Activated CD8-positive, alpha-beta memory T cell treated with anti-CD3 and anti-CD28 coated beads, Interleukin-2, amount 50 U/mL, for 48 hours (primary cell): Measurements from ENCODE around the gene CPNE7.

Source experiments
- DNase-seq: peaks from one replicate; pipeline ENCODE4 v3.0.0-alpha.2; 2020

Gene CPNE7

DNA sequence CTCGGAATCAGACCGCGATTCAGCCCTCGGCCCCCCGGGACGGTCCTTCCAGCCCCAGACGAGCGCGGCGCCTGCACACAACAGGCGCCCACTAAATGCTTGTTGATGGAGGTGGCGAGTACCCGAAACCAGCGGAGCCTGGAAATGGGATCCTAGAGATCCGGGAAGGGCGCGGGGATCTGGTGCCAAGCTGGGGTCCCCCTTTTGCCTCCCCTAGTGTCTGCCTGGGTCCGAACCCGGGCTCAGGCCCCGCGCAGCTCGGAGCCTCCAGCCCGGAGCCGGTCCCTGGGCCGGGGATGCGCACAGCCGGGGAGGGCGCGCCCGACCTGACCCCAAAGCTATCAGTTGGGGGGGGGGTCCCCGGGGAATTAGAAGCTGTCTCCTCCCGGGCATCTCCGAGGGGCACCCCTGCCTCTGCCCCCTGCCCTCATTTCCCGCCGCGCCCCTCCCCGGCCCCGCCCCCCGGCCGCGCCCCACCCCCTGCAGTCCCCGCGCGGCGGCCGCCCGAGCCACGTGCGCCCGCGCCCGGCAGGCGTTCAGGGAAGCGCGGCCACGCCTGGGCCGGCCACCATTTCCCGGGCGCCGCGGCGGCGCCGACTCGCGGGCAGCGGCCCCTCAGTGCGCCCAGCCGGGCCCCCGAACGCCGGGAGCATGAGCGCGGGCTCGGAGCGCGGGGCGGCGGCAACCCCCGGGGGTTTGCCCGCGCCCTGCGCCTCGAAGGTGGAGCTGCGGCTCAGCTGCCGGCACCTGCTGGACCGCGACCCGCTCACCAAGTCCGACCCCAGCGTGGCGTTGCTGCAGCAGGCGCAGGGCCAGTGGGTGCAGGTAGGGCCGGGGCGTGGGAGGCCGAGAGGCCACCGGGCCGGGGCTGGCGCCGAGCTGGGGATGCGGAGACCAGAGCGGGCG, at the start of gene CPNE7:
CPNE7 (plus strand) TSS at position 512 of the 906 bp plus-strand sequence; CDS start at position 652, 140 bp downstream.
- no peak for DNase-seq

DNA sequence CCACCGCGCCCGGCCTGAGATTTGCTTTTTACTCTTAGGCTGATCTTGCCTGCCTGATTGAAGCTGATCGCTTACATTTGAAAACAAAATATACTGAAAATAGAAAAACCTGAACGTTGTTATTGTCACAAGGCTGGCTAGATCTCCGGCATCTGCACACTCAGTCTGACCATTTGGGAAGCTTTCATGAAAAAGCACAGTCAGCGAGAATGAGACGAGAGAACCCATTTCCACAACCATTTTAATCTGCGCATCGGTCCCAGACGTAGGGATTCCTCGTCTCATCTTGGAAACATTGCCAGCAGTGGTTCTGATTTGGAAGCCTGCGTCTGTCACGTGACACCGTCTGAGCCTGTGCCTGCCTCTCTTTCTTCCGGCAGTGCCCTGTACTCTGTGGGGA, 46.5 kb upstream of the CPNE7 start:
- no peak for DNase-seq

DNA sequence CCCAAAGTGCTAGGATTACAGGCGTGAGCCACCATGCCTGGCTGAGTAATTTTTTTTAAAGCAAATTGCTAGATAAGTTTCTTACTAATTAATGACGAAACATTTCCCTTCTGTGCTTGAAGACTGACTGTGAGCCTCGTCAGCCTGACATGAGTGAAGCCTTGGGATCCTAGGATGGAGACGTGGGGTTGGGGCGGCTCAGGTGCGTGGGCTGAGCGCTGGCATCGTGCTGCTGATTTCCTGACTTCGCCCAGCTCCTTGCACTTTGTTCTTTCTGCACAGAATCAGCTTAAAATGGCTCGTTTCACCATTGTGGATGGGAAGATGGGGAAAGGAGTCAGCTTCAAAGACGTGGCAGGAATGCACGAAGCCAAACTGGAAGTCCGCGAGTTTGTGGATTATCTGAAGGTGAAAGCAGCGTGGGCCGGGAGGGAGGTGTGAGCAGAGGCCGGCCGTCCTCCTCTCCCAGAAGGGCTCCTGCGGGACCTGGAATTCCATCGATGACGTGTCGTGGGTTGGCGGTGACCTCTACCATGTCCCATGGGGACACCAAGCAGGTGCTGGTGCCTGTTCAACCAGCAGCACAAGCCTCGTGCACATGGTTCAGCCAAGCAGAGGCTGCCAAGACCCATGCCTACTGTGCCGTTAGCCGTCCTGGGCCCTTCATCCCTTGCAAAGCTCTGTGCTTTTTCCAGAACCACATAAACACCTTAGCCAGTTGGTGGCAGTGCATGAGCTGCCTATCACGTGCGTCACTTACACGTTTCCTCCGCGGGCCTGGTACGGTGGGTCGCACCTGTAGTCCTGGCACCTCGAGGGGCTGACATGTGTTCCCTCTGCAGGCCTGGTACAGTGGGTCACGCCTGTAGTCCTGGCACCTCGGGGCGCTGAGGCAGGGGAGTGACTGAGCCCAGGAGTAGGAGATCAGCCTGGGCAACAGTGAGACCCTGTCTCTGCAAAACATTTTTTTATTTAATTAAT, 44.9 kb upstream of the CPNE7 start:
- DNase-seq = no peak

DNA sequence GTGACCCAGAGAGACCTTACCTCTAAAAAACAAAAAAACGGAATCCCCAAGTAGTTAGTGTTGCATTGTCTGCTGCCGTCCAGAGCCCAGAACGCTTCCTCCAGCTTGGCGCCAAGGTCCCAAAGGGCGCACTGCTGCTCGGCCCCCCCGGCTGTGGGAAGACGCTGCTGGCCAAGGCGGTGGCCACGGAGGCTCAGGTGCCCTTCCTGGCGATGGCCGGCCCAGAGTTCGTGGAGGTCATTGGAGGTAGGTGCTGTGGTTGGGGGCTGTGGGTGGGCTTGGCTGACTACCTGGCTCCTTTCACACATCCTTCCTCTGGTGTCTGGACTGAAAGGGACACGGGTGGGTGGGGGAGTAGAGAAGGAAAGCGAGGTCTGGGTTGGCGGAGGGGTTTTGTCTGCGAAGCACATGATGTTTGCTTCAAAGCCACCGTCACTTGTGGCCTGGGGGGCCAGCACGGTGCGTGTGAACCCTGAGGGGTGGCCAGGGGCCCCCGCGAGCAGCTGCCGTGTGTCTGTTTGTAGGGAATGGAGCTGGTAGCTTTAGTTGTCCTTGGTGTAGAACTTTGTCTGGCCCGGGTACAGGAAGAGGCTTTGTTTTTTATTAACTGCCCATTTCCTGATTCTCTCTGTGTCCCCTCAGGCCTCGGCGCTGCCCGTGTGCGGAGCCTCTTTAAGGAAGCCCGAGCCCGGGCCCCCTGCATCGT, 43.6 kb upstream of the CPNE7 start:
- DNase-seq = no peak

DNA sequence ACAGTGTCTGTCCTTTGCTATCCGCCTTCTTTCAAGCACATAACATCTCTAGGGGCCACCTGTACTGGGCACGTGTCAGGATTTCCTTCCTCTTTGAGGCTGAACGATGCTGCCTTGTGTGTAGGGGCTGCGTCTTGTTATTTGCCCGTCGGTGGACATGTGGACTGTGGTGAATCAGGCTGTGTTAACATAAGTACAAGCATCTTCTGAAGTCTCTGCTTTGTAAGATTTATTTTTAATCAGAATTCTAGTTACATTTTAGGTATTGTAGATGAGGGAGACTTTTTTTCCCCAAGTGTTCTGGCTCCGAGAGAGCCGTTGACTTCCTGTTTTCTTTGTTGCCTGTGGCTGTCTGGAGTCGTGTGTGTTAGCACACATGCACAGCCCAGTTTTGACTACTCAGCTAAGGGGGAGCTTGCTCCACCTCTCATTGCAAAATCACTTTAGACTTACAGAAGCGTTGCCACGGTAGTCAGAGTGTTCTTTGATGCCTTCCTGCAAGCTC, 41.3 kb upstream of the CPNE7 start:
- DNase-seq = no peak

DNA sequence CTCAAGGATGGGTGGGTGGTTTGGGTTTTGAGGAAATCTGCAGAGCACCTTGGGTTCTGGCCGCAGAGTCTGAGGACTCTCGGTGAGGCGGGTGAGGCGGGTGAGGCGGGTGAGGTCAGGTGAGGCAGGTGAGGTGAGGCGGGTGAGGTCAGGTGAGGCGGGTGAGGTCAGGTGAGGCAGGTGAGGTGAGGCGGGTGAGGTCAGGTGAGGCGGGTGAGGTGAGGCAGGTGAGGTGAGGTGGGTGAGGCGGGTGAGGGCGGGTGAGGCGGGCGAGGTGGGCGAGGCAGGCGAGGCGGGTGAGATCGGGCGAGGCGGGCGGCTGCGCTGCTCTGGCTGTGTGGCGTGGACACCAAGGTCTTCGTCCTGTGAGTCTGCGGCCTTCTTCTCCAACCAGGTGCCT, 39.2 kb upstream of the CPNE7 start:
- DNase-seq = no peak

DNA sequence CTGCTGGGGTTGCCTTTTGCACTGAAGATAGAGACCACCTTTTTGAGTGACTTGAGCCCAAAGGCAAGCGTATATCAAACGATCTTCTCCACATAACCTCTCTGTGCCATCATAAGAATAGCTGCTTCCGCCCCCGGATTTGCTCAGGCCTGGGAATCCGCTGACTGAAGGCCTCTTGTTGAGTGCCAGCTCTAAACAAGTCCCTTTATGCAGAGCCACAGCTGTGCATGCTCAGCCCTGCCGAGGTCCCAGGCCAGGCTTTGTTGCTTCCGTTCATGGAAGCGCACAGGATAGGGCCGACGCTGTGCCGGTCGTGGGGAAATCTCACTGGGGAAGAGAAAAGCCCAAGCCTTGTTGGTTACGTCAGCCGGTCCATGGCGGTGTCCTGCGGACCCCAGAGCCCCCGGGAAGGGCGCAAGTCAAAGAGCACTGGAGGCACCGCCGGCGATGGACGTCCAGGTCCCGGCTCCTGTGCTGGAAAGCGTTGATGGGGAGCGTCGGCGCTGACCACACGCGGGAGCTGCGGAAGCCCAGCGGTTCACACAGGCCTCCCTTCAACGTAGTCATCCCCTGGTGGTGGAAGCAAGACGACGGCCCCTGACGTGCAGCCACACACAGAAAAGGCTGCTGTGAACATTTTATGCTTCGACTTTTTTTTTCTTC, 38.5 kb upstream of the CPNE7 start:
- no peak for DNase-seq

DNA sequence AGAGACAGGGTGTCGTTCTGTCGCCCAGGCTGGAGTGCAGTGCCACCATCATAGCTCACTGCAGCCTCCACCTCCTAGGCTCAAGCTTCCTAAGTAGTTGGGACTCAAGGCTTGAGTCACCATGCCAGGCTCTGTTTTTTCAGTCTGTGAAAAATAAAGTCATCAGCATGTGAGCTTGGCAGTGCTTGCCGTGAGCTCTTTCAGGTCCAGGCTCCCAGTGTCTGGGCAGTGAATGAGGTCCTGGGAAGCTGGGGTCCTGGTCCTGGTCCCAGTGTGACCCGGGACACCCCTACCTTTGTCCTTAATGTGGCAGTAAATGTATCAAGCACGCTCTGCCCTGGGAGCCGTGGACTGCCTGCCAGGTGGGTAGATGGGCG, 38.0 kb upstream of the CPNE7 start:
- no peak for DNase-seq

DNA sequence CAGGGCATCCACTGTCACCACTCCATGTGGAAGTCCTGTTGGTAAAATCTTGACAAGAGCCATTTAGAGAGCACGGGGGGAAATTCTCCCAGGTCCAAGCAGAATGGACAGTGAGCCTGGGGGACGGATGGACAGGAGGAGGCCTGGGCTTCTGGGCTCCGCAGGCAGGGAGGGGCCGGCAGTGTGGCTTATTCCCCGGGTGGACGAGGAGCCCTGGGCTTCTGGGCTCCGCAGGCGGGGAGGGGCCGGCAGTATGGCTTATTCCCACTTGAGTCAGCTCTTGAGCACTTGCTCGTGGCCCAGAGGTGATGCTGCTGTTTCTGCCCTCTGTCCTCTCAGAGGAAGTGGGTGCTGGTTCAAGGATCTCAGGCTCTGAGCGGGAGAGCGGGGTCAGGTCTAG, 37.3 kb upstream of the CPNE7 start:
- DNase-seq = no peak

DNA sequence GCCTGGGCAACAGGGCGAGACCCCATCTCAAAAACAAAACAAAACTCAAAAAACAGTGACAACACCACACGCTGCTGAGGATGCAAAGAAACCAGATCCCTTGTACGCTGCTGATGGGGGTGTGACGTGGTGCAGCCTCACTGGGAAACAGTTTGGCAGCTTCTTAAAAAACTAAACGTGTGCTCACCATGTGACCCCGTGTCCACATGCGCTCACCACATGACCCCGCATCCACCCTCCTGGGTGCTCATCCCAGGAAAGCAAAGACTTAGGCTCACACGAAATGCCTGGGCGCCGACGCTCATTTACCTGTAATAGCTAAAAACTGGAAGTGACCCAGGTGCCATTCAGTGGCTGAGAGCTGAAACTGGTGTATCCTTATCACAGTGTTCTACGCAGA, 35.0 kb upstream of the CPNE7 start:
- DNase-seq = no peak

DNA sequence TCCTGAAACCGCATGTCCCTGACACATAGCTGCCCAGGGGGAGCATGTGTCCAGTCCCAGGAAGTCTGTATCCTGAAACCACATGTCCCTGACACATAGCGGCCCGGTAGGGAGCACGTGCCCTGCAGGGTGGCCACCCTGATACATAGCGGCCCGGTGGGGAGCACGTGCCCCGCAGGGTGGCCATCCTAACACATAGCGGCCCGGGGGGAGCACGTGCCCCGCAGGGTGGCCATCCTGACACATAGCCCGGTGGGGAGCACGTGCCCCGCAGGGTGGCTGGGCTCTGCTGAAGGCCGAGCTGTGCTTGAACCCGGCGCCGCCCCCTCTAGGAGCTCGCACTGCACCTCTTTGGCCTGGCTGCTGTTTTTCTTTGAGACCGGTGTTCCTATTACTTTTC, 33.8 kb upstream of the CPNE7 start:
- no peak for DNase-seq

DNA sequence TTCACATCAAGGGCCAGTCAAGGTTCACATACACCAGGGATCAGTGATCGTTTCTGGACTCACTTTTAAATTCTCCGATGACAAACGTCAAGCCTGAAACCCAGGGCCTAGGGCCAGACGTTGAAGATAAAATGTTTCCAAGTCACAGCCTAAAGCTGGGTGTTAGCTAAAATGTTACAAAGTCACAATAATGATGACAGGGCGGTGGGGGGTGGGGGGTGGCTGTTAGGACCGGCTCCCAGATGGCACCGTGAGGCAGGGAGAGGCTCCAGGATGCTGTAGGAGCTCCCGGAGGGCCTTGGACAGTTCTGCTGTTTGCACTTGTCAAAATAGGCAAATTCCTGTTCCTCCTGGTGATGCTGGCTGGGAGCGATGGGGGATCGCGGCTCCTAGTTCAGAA, 31.4 kb upstream of the CPNE7 start:
- DNase-seq = no peak

DNA sequence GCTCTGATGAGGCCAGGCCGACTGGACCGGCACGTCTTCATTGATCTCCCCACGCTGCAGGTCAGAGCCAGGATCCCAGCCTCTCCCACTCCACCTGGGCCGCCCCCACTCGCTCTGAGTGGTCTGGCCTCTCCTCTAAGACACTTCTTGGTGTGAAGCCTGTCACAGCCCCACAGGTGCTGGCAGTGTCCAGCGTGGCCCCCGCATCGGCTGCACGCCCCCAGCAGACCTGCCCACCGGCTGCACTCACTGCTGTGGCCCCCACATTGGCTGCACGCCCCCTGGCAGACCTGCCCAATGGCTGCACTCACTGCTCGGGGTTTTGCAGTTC, 30.9 kb upstream of the CPNE7 start:
- DNase-seq = no peak

DNA sequence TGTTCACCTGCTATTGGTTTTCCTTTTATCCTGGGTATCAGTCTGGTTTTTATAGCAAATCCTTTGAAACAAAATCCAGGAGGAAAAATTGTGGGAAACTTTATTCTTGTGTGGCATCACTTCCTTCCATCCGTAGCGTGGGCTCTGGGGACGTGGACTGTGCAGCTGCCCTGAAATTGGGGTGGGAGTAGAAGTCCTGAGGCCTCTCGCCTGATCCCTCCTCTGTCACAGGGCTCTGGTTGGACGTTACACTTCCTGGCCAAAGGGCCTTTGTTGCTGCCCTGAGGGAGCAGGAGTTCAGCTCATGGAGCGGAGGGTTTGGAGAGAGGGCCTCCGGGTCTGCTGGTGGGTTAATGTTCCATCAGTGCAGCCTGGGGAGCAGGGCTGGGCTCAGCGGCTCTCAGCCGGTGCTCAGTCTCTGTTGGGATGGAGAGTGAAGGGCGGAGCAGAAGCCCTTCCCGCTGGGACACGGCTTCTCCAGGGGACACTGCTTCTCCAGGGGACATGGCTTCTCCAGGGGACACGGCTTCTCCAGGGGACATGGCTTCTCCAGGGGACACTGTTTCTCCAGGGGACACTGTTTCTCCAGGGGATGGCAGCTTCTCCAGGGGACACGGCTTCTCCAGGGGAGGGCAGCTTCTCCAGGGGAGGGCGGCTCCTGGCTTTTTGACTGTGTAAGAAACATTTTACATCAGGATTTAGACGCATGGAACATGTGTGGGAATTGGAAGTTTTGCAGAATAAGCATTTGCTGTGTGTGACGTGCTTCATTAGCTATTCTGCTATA, 30.3 kb upstream of the CPNE7 start:
- no peak for DNase-seq

DNA sequence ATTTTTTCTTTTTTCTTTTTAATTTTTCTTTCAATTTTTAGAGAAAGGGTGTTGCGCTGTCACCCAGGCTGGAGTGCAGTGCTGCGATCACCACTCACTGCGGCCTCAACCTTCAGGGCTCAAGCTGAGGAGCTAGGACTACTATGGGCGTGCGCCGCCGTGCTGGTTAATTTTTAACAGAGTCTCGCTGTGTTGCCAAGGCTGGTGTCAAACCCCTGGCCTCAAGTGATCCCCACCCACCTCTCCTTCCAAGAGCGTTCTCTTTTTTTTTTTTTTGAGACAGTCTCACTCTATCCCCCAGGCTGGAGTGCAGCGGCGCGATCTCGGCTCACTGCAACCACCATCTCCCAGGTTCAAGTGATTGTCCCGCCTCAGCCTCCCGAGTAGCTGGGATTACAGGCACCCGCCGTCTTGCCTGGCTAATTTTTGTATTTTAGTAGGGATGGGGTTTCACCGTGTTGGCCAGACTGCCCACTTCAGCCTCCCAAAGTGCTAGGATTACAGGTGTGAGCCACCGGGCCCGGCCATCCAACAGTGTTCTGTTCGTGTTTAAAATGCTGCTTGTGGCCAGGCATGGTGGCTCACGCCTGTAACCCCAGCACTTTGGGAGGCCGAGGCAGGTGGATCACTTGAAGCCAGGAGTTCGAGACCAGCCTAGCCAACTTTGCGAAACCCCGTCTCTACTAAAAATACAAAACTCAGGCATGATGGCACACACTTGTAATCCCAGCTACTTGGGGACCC, 29.6 kb upstream of the CPNE7 start:
- DNase-seq = no peak

DNA sequence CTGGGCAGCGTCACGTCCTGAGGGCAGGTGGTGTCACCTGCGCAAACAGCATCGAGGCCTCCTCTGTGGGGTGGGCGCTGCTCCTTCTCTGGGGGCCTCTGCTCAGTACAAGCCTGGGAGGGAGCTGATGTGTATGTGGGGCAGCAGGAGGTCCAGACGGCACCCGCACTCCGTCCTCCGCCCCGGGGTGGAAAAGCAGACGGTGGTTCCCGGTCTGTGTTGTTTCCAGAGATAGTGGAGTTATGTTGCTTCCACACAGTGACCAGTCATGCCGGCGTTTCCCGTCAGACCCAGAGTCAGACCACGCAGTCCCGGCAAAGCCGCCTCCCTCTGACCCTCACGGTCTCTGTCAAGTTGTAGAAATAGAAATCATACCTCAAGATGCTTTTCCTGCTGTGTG, 28.8 kb upstream of the CPNE7 start:
- no peak for DNase-seq

DNA sequence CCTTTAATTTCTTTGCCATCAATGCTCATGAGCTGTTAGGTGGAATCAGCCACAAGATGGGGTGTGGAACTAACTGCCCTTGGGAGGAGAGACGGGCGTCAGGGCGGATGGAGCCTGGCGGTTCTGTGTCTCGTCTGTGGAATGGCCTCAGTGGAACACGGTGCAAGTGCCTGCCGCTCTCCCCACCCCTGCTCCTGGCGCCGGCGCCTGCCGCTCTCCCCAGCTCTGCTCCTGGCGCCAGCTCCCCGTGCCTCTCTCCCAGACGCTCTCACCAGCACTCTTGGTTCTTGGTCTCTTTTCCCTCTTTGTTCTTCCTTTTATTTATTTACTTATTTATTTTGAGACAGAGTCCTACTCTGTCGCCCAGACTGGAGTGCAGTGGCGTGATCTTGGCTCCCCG, 28.3 kb upstream of the CPNE7 start:
- DNase-seq = no peak

DNA sequence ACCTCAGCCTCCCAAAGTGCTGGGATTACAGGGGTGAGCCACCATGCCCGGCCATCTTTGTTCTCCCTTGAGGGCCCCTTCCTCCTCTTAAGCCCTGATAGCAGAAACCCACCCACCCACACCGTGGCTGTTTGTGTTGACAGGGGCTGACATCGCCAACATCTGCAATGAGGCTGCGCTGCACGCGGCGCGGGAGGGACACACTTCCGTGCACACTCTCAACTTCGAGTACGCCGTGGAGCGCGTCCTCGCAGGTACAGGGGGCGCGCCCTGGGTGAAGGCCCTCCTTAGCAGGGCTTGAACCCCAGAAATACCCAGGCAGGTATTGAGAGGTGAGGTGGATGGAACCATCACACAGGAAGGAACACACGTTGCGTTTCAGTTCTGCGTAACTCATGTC, 27.7 kb upstream of the CPNE7 start:
- DNase-seq = no peak

DNA sequence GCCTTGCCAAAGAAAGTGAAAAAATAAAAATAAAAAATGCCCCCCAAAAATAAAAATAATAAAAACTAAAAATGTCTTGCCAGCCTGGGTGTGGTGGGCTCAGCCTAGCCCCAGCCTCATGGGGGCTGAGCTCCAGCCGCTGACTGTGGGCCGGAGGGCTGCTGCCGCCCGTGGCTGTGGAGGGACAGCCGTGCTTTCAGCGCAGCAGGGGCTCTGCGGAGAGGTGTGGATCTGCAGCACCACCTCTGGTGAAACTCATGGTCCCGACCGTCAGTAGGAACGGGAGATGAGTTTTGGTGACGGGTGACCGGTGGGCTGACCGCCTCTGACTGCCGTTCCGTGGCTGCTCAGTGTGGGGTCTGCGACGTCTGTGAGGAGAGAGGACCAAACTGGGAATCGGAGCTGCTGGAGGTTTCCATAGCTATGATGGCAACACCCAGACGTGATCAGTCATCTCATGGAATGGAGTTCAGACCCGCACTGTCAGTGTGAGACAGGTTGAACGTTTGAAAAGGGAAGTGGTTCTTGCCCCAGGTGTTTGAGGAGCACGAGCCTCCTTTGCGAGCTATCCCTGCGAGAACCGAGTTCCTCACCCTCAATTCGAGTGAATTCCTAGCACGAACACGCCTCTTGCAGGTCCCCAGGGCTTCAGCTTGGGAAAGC, 27.1 kb upstream of the CPNE7 start:
- no peak for DNase-seq

DNA sequence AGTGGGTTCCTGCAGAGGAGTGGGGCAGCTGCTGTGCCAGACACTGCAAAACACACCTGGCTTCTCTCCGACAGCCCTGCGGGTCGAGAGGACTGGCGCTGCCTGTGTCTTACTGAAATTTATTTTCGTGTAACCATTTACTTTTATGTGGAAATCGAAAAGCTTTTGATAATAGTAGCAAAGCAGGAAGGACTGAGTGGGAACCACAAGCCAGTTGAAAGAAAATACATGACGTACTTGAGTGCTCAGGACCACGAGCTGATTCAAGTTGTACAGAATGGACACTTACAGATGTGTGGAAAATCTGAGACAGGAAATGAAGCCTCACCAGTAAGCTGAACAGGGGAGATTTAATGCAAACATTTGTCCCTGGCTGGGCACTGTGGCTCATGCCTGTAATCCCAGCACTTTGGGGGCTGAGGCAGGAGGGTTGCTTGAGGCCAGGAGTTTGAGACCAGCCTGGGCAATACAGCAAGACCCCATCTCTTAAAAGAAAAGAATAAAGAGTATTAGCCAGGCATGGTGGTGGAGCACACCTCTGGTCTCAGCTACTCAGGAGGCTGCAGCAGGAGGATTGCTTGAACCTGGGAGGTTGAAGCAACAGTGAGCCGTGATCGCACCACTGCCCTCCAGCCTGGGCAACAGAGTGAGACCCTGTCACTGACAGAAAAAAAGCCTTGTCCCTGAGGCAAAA, 26.4 kb upstream of the CPNE7 start:
- DNase-seq = no peak
